NOMO-1 treated with DMSO at 0.1 percent for 48 hours (cell line): Measurements from ENCODE around the gene CAV1.

Experiments
- DNase-seq: peaks from one replicate; lab custom pipeline; 2025; ENCODE audit not compliant: unreplicated experiment; lab: John Stamatoyannopoulos, UW

The CAV1 gene

DNA sequence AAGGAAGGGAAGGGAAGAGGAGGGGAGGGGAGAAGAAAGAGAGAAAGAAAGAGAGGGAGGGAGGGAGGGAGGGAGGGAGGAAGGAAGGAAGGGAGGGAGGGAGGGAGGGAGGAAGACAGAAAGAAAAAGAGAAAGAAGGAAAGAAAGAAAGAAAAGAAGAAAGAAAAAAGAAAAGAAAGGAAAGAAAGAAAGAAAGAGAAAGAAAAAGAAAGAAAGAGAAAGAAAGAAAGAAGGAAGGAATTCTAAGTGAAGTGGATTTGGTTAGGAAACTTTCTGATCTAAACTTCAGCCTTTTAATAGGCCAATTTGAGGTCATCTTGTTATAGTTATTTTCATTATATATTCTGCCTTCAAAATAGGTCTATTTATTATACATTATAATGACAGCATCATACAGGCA is 21.0 kb upstream of the CAV1 start:
- no peak for DNase-seq

DNA sequence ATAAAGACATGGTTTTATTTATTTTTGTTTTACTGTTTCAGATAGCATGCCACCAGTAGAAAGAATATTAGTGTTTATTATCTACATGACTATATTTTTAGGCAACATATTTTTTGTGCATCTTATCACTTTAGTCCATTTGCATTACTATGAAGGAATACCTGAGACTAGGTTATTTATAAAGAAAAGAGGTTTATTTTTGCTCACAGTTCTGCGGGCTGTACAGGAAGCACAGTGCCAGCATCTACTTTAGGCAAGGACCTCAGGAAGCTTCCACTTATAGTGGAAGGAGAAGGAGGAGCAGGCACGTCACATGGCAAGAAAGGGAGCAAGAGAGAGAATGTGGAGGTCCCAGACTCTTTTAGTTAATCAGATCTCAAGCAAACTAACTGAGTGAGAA is 19.6 kb upstream of the CAV1 start:
- DNase-seq: no peak

GRCh38 chr7:116505823-116506222 is 19.0 kb upstream of the CAV1 start:
- DNase-seq: no peak

GRCh38 chr7:116509982-116510579 is 14.8 kb upstream of the CAV1 start:
- no peak for DNase-seq

DNA sequence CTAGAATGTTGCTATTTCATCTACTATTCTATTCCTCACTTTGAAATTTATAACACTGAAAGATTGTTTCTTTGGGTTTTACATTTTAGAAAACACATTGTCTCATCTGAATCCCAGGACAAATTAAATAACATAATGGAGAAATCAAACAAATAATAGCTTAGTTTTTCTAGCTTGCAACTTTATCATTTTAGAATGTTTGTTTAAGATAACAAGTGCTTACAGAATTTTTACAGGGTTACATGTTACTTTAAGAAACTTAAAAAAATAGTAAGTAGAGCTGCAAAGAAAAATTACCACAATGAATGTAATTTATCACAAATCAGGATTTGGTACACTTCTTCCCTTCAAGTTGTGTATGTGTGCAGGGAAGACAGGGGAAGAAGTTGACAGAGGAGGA is 14.0 kb upstream of the CAV1 start:
- DNase-seq: no peak

DNA sequence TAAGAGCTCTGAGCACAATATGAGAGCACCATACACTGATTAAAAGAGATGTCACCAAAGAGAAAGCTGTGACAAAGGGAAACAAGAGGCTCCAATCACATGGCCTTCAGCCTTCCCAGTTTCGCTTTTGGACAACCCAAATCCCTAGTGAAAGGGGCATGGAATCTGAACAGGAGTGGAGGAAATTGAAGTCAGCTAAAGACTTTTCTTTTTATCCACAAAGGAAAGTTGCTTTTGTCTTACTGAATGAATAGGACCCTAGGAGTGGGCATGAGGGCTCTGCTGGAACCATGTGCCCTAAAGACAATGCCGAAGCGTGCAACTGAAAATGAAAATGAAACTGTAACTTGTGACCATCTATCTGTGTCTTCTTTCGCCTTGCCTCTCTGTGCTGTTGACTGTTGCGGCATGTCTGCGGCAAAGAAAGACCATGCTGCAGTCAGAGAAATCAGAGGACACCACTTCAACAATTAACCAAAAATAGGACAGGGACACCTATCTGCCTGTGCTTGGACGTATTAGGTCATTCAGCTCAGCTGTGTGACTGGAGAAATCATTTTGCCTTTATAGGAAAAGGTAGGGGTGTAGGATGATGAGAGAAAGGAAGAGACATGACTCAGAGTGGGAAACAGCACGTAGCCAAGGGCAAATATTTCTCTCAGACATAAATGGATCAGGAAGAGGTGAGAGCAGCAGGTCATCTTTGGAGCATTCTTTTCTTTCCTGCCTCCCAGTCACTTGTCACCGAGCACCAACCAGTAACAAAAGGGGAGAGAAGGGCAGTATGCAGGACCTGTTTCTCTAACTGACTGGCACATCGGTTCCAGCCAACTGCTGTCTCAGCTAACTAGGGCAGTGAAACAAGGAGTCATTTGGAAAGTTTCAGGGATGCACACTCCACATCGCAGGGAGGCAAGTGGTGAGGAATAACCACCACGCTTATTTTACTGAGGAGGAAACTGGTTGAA is 13.0 kb upstream of the CAV1 start:
- DNase-seq: peak; percentile 31

GRCh38 chr7:116512520-116513188 is 12.2 kb upstream of the CAV1 start:
- no peak for DNase-seq

DNA sequence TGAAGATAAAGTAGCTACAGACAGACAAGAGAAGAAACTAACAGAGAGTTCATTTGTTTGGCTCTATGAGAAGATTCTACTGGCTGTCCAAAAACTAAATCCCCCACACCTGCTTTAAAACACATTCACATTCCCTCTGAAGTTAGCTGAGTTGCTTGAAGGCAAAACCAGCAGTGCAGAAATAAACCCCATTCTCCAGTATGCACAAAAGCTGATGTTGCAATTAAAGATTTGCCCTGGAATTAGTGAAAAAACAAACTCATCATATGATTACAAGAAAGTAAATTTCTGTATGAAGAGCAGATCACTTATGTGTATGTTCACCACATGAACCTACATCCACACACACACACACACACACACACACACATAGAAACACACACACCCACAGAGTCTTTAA is 9.3 kb upstream of the CAV1 start:
- no peak for DNase-seq

DNA sequence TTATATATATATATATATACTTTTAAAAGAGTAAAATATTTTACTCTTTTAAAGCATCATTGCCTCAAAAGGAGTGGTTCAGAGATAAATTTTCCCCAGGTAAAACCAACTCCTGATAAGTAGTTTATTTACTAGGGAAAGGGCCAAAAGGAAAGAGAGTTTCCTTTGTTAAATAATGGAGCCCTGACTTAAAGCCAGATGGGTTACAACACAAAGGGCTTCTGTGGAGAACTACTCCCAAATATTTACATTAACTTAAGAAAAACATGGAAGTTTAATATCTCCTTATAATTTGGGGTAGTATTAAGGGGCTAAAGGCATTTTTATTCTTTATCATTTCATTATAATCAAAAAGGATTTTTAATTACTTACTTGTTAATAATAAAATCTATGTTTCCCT is 8.5 kb upstream of the CAV1 start:
- no peak for DNase-seq

- no peak for DNase-seq
These were observed 7.2 kb upstream of the CAV1 start for GRCh38 chr7:116517626-116518025.

- DNase-seq: no peak
These were observed 5.9 kb upstream of the CAV1 start for GRCh38 chr7:116518961-116519360.

- no peak for DNase-seq
These were observed 3.7 kb upstream of the CAV1 start for GRCh38 chr7:116521046-116521664.

DNA sequence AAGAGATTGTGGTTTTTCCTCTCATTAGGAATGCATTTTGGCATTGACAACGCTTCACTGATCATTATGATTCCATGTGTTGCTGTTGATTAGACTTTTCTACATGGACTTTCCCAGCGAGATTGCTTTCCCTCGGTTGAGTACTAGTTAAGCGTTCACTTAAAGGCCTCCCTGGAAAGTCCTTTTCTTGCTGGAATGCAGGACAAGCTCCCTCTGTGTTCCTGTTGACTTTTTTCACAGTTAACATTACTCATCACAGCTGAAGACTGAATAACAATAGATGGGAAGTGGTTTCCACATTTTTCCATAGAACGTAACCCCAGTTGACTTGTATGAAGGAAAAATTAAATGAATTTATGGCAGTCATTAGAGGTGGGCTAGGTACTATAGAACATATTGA is 2.6 kb upstream of the CAV1 start:
- no peak for DNase-seq

GRCh38 chr7:116524221-116524608 is 621 bp upstream of the CAV1 start:
- DNase-seq: no peak

- DNase-seq: no peak
These were observed 569 bp downstream of the CAV1 start for GRCh38 chr7:116525298-116525912.

DNA sequence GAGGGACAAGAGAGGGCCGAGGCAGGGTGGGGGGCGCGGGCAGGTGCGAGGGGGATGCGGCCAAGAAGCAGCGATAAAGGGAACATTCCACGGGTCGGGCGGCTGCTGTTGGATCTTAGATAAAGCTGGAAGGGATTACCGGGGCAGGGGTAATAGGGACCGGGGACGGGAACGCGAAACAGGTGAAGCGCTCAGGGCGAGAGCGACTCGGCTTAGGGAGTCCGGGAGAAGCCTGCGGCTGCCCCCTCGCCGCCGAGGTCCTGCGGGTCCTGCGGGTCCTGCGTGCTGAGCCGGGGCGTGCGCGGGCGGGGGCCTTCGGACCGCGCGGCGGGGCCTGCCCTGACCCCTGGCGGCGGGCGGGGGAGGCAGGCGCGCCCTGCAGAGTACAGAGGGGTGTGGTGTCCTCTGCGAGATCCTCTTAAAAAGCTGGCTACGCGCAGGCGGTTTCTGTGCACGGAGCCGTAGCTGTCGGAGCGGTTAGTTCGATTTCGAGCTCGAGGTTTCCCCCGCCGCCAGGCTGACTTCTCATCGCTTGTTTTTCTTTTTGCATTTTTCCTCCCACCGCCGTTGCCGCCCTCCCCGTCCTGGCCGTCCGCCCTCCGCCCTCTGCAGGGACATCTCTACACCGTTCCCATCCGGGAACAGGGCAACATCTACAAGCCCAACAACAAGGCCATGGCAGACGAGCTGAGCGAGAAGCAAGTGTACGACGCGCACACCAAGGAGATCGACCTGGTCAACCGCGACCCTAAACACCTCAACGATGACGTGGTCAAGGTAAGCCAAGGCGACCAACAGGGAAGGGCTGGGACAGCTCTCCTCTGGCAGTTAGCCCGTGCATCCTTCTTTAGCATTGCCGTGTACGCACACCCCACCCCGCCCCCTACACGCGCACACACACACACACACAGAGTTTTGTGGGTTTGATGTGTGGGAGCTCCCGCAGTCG is 1.4 kb downstream of the CAV1 start:
- peak; percentile 28 for DNase-seq

DNA sequence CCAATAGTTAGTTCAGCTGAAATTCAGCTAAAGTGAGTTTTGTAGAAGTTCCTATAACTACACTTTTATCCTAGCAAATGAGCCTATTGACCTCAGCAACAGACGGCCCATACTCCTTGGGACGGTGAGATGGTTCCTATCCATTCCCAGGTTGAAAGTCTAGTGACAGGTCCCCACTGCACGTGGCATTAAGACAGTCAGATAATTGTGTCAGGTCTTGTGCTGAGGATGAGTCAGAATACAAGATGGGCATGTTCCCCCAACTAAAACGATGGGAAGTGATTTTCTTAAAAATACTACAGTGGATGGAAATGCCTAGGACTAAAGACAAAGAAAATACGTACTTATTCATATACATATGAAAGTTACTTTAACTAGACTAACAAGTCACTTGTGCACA is 2.1 kb downstream of the CAV1 start:
- DNase-seq: no peak

- DNase-seq: no peak
These were observed 2.7 kb downstream of the CAV1 start for GRCh38 chr7:116527521-116527920.

DNA sequence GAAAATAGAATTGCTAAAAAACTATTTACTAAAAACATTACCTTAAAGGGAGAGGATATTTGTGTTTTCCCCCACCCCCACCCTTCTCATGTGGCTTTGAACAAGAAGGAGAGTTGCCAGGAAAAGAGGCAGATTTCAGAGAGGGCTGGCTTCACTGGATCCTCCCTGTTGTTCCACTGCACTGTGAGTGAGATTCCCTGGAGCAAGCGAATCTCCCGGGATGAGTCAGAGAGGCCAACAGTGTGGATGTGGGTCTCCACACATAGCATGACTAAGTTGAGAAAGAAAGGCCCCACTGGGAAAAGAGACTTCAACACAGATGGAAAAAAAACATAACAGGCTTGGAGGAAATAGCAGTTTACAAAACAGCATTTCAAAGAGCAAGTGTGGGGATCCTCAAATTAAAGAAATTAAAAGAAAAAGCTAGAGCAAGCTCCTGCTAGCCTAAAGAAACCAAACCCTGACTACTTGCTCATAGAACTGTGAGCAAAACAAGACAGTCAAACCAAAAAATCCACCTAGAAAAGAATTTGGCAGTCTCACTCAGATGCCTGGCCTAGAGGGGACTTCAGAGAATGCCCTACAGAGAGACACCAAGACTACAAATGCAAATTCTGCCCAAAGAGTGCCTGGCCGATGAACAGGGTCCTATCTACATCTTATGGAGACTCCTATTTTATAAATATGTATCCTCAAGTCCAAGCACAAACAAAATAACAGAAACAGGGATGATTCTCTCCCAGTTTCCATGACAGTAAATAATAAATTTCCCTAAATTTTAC is 3.4 kb downstream of the CAV1 start:
- no peak for DNase-seq
